Embryonic facial prominence (tissue), 1 donor: ENCODE results near the gene RNF169.
"Not testable (repeated sequence)": the region's sequence is repeated elsewhere in the genome, so short reads cannot be mapped to it uniquely, and the experiment has no call there.

Experiments
- DNase-seq: peaks from one replicate; pipeline ENCODE4 v3.0.0-alpha.2; 2016; ENCODE audit errors: extremely low spot score

Gene RNF169

GRCh38 chr11:74768172-74768651 lies 19.6 kb downstream of the RNF169 start:
- DNase-seq: not testable (repeated sequence)

GRCh38 chr11:74769055-74769707 lies 20.5 kb downstream of the RNF169 start:
- DNase-seq: no peak

GRCh38 chr11:74770456-74770855 lies 21.8 kb downstream of the RNF169 start:
- DNase-seq: no peak

- DNase-seq: no peak
These were observed 22.5 kb downstream of the RNF169 start for GRCh38 chr11:74771139-74771538.

- DNase-seq: no peak
These were observed 24.8 kb downstream of the RNF169 start for GRCh38 chr11:74773476-74773875.

- DNase-seq: no peak
These were observed 27.1 kb downstream of the RNF169 start for GRCh38 chr11:74775762-74776161.

GRCh38 chr11:74776546-74776945 lies 27.9 kb downstream of the RNF169 start:
- no peak for DNase-seq

GRCh38 chr11:74777038-74777437 lies 28.4 kb downstream of the RNF169 start:
- no peak for DNase-seq

GRCh38 chr11:74777877-74778276 lies 29.2 kb downstream of the RNF169 start:
- DNase-seq: no peak

- DNase-seq: no peak
These were observed 29.9 kb downstream of the RNF169 start for GRCh38 chr11:74778581-74778980.

GRCh38 chr11:74780248-74781005 lies 31.8 kb downstream of the RNF169 start:
- DNase-seq: no peak

GRCh38 chr11:74783241-74783871 lies 34.7 kb downstream of the RNF169 start:
- DNase-seq: no peak

GRCh38 chr11:74784234-74784633 lies 35.6 kb downstream of the RNF169 start:
- DNase-seq: no peak

- DNase-seq: no peak
These were observed 36.1 kb downstream of the RNF169 start for GRCh38 chr11:74784726-74785125.

GRCh38 chr11:74786574-74786973 lies 37.9 kb downstream of the RNF169 start:
- no peak for DNase-seq

- DNase-seq: no peak
These were observed 42.9 kb downstream of the RNF169 start for GRCh38 chr11:74791333-74792100.

GRCh38 chr11:74806267-74806666 lies 57.6 kb downstream of the RNF169 start:
- no peak for DNase-seq

- no peak for DNase-seq
These were observed 61.2 kb downstream of the RNF169 start for GRCh38 chr11:74809801-74810200.

GRCh38 chr11:74815966-74816365 lies 67.3 kb downstream of the RNF169 start:
- no peak for DNase-seq

- DNase-seq: no peak
These were observed 68.0 kb downstream of the RNF169 start for GRCh38 chr11:74816664-74817063.

- DNase-seq: no peak
These were observed 69.8 kb downstream of the RNF169 start for GRCh38 chr11:74818283-74818946.
